Medulla oblongata (tissue), 1 donor: ENCODE measurements around the gene ADORA1.

Experiments
- DNase-seq: peaks from one replicate; pipeline ENCODE4 v3.0.0-alpha.2; 2015; ENCODE audit errors: extremely low spot score

Gene ADORA1

GRCh38 chr1:203121186-203122015, 6.1 kb upstream of the ADORA1 start:
- no peak for DNase-seq

- no peak for DNase-seq
Measured at GRCh38 chr1:203122159-203122558, 5.4 kb upstream of the ADORA1 start.

- no peak for DNase-seq
Measured at GRCh38 chr1:203124011-203124410, 3.5 kb upstream of the ADORA1 start.

DNA sequence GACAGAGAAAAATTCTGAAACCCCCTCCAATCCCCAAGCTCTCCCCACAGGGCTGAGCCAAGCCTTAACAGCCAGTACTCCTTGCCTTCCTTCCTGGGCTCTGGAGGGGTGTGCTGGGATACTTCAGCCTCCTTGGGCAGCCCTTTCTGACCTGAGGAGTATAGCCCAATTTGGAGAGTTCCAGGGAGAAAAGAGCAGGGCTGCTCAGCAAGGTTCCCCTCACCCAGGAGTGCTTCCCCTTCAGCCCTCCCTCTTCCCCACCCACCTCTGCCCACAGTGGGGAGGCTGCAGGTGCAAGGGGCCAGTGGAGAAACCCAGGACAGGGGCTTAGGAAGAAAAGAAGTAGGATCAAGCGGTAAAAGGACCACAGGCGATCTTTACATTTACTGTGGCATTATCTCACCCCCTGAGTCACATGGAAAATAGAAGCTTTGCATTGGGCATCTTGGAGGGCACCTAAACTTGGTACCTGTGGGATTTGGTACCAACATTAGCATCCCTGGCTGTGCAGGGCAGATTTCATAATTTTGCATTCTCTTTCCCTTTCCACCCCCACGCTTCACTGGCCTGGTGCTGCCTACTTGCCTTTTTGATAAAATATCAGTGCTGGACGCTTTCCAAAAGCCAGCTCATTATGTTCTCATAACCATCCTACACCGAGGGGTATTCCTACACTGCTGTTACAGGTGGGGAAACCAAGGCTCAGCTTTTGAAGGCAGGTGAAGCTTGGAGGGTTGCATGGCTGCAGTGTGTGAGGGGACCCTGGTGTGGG, 2.8 kb upstream of the ADORA1 start:
- DNase-seq, result no peak

DNA sequence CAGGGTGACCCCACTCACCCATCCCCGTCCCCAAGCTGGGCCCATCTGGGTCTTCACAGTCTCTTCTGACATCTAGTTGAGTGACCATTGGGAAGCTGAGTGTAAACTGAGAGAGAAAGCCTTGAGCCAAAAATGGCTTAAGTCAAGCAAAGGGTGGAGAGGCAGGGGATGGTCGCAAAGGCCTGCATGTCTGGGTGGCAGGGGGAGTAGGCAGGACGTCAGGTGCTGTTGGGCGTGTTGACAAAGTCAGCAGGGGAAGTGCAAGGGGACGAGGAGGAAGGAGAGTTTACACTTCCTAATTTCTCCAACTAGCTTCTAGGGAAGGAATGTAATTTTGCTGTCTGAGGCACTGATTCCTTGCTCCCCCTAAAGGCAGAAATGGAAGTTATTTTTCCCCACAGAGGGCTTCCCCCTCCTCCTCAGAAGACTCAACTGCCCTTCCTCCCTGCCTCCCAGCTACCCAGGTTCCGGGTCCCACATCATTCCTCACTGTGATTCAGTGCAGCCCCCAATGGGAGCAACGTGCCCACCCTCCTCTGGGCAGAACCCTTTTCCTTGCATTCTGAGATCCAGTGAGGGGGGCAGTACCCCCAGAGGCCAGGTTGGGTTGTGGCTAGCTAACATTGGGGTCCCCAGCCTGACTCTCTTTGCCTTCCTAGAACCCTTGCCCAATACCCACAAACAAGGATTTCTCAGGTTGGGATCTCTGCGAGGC, 1.2 kb upstream of the ADORA1 start:
- DNase-seq, result peak; percentile 68

DNA sequence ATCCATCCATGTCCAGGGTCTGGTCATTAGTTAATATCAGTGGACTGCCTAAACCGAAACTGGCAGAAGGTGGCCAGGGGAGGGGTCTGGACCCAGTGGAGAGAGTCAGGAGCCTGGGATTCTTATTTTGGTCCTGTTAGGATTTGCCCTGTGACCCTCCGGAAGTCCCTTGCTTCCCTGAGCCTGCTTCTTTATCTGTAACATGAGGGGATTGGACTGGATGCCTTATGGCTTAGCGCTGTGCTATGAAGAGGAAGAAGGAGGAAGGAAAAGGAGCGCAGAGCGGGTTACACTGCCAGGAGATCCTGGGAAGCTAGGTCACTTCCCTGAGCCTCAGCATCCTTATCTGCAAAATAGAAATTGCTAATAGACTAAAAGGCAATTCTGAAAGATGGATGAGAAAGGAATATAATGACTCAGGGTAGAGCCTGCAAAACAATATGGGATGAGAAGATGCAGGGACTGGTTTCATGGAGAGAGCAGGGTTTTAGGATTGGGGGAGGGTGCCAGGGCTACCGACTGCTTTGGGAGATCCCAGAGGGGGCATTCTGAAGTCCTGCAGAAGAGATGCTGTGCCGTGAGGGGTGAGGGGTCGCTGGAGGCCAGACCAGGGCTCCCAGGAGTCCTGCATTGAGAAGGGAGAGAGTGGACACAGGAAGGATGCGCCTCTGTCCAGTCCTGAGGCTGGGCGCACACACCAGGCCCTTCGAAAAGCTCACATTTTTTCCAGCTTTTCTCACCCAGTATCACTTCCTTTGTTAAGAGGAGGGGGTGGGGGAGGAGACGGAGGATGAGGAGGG, 460 bp upstream of the ADORA1 start:
- no peak for DNase-seq

GRCh38 chr1:203128431-203128715, 847 bp downstream of the ADORA1 start:
- DNase-seq, result no peak

- DNase-seq, result peak; percentile 57
Measured at GRCh38 chr1:203128716-203129500, 1.4 kb downstream of the ADORA1 start.

GRCh38 chr1:203129501-203130231, 2.1 kb downstream of the ADORA1 start:
- peak; percentile 97 for DNase-seq

DNA sequence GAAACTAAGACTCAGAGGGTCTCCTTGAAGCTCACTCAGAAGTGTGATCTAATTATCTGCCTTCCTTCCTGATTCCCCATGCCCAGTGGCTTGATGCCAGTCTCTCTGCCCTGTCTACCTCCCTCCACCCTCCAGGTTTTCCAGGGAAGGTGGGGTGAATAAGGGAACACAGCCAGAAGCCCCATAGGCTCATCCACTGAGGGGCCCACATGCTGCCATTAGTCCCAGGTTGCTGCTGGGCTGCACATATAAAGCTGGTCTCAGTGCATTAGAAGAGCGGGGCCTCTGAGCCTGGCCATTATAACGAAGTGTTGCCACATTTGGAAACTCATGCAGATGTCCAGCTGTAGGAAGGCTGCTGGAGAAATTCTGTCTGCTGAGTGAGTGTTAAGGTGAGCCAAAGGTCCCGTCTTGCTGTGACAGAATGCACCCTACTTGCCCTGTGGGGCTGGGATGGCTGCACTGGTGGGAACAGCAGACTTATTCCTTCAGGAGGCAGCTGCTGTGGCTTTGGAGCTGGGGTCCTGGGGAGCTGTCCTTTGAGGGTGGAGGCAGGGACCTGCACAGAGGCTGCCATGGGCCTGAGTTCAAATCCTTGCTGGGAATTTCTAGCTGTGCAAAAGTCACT, 2.9 kb downstream of the ADORA1 start:
- DNase-seq, result peak; percentile 21

GRCh38 chr1:203131548-203132200, 4.1 kb downstream of the ADORA1 start:
- DNase-seq, result no peak

DNA sequence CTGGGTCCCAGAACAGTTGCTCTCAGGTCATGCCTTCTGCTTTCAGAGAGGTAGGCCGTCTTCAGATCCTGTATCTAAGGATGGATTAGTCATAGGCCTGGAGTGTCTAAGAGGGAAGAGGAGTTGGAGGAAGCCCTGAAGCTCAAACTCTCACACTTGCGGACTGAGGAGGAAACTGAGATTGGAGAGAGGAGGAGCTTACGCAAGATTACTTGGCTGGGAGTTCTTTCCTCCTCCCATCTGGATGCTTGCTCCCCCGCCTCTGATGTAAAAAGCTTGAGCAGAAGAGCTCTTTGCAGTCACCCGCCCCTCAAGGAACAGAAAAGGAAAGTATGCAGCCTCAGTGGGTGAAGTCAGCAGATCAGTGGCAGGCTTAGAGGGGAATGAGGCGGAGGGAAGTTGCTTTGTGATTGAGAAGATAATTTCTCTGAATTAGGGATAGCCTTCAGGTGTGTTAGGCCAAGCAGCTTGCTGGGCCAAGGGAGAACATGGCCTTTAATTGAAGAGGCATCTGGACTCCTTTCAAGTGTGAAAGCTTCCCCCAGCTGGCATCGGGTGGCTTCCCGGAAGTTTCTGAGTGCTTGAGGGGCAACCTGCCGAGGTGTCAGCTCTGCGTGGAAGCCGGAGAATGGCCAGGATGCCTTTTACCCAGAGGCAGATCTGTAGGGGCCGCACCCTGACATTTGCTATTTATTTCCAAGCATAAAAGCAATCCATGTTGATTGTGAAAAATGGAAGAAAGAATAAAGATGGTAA, 6.6 kb downstream of the ADORA1 start:
- no peak for DNase-seq

DNA sequence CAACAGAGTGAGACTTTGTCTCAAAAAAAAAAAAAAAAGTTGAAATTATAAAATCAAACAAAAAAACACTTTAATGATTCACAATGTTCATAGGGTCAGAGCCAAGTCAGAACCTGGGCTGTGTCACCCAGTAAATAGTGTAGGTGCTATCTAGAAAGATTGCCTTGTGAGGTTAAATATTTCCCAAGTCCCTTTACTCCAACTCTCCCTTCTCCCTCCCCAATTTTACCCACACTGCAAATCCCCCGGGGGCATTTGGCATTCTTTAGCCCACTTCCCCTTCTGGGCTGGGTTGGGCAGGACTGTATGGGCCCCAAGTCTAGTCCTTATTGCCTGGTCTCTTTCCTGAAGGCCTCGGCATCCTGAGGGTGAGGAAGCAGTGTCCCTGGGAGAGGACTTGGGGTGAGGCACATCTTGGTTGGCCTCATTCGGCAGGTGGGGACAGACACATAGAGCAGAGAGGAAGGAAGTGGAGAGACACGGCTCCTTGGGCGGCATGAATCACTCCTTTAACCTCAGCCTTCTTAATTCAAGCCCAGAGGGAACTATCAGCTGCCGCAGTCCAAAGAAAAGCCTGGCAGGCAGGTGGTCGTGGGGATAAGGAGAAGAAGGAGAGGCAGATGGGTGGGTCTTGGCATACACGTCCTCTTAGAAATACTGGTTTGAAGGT, 8.2 kb downstream of the ADORA1 start:
- DNase-seq, result no peak

GRCh38 chr1:203136409-203137042, 9.0 kb downstream of the ADORA1 start:
- DNase-seq, result no peak

DNA sequence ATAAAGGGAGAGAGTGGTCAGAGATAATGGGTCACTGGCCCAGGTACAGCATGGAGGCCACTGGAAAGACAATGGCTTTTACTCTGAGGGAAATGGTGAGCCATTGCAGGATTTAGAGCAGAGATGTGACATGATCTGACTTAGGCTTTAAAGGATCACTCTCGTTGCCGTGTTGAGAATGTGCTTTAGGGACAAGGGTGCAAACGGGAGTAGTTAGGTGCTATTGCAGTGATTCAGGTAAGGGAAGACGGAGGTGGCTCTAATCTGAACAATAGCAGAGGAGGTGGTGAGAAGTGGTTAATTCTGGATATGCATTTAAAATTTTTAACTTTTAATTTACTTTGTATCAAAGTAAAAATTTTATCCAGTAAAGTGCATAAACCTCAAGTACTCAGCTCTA, 9.8 kb downstream of the ADORA1 start:
- no peak for DNase-seq

DNA sequence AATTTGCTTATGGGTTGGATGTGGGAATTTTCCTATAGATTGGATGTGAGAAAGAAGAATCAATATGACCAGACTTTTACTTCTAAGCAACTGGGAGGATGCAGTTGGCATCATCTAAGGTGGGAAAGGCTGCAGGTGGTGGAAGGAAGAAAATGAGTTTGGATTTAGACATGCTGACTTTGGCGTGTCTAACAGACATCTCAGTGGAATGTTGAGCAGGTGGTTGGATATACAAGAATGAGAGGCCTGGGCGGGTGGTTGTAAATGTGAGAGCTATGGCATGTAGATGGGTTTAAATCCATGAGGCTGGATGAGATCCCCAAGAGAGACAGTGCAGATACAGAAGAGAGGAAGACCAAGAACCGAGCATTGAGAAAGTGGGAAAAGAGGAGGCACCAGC, 10.5 kb downstream of the ADORA1 start:
- no peak for DNase-seq

GRCh38 chr1:203139976-203140475, 12.5 kb downstream of the ADORA1 start:
- DNase-seq, result no peak
